MCF 10A (cell line): ENCODE data around the gene PLN. TPM values are rescaled to one million over a fixed set of nuclear protein-coding genes. Genes with fewer than 3 reads are reported as not detected.

Source experiments
- BruUV-seq: library from RNA; stranded (reverse); fragments of 400-500 nt; replicated peaks from 2 replicates; lab custom pipeline; 2021; lab: Mats Ljungman, UMichigan
- CTCF ChIA-PET: fragments of 300-600 bp; sonication (Branson Sonifier 250); formaldehyde crosslinking; extraction: SDS; loops from one replicate; lab custom pipeline; 2021; ENCODE audit warnings: antibody characterized with exemption, inconsistent platforms; lab: Yijun Ruan, JAX
- POLR2A ChIA-PET: fragments of 300-600, 350-650 bp; sonication (Branson Sonifier 250); formaldehyde crosslinking; extraction: SDS; loops from one replicate; lab custom pipeline; 2020; ENCODE audit warnings: antibody characterized with exemption, inconsistent platforms; lab: Yijun Ruan, JAX
- DNase-seq: peaks from one replicate; pipeline ENCODE4 v3.0.0-alpha.2; 2018; ENCODE audit not compliant: unreplicated experiment
- H3K27ac Mint-ChIP-seq: one replicate; pipeline ENCODE4 v1.8.0; 2022; ENCODE audit warnings: mild to moderate bottlenecking, low read depth, mixed read lengths; ENCODE audit not compliant: unreplicated experiment
- H3K27me3 Mint-ChIP-seq: one replicate; pipeline ENCODE4 v1.8.0; 2022; ENCODE audit warnings: mixed read lengths; ENCODE audit not compliant: insufficient read depth, unreplicated experiment
- H3K36me3 Mint-ChIP-seq: one replicate; pipeline ENCODE4 v1.8.0; 2022; ENCODE audit warnings: mild to moderate bottlenecking, moderate library complexity, mixed read lengths; ENCODE audit not compliant: insufficient read depth, unreplicated experiment
- H3K4me1 Mint-ChIP-seq: one replicate; pipeline ENCODE4 v1.8.0; 2022; ENCODE audit warnings: mixed read lengths; ENCODE audit not compliant: insufficient read depth, unreplicated experiment
- H3K4me3 Mint-ChIP-seq: one replicate; pipeline ENCODE4 v1.8.0; 2022; ENCODE audit warnings: mild to moderate bottlenecking, moderate library complexity, mixed read lengths; ENCODE audit not compliant: unreplicated experiment
- H3K9me3 Mint-ChIP-seq: one replicate; pipeline ENCODE4 v1.8.0; 2022; ENCODE audit warnings: mixed read lengths; ENCODE audit not compliant: unreplicated experiment
- CTCF ChIP-seq: fragments of 200-600 bp; IDR thresholded peaks from one replicate; pipeline ENCODE4 v1.8.0; 2022; ENCODE audit warnings: antibody characterized with exemption, mild to moderate bottlenecking; ENCODE audit not compliant: unreplicated experiment
- intact Hi-C: fragments of 100-400 bp; cut with micrococcal nuclease; formaldehyde crosslinking; loops from 2 replicates; pipeline ENCODE4 v1.14.1; 2022
- total RNA-seq: library from RNA; stranded (reverse); gene quantifications from 2 replicates; pipeline ENCODE4 v1.2.3, GENCODE V29; 2022

Gene PLN
- total RNA-seq, 1 experiment from 2014 or later: not detected

GRCh38 chr6:118589649-118590365, 41.7 kb downstream of the PLN start:
- no TSS peak for BruUV-seq
- no peaks in the 10 kb centered on the region for H3K9me3 Mint-ChIP-seq
- CTCF ChIA-PET: interaction anchor here (0.7 to 1.0 kb wide), 3 partner anchors 9 to 198 kb away, joined by 3 to 5 read pairs (median 3); no protein-coding TSS in a partner anchor
- TF ChIP-seq CTCF: no peak
- intact Hi-C loops: loop anchor here (10.0 kb wide), 1 partner anchor 305 kb away; the partner anchor contains the start of gene ASF1A
- no peak overlapping the region for H3K27ac Mint-ChIP-seq
- no peaks in the 10 kb centered on the region for H3K27me3 Mint-ChIP-seq
- H3K36me3 Mint-ChIP-seq: no peaks in the 10 kb centered on the region
- no peaks in the 10 kb centered on the region for H3K4me1 Mint-ChIP-seq
- DNase-seq: no peak
- H3K4me3 Mint-ChIP-seq: no peak overlapping the region
- POLR2A ChIA-PET: no interaction called here

- H3K27ac Mint-ChIP-seq: no peak overlapping the region
- ChIA-PET CTCF (interaction anchor here (0.6 to 1.5 kb wide), 3 partner anchors 11 to 328 kb away, joined by 3 to 7 read pairs (median 3); no protein-coding TSS in a partner anchor), POLR2A (no interaction called here)
These were observed 43.8 kb downstream of the PLN start for GRCh38 chr6:118591897-118592296.

GRCh38 chr6:118594877-118595276, 46.8 kb downstream of the PLN start:
- POLR2A ChIA-PET: interaction anchor here (1.0 kb wide), 1 partner anchor 10 kb away, joined by 3 read pairs; no protein-coding TSS in a partner anchor

More at GRCh38 chr6:118591897-118592296, 43.8 kb downstream of the PLN start:
- Mint-ChIP-seq H3K4me1 (no peaks in the 10 kb centered on the region), H3K27me3 (no peaks in the 10 kb centered on the region), H3K36me3 (no peaks in the 10 kb centered on the region), H3K9me3 (no peaks in the 10 kb centered on the region), H3K4me3 (no peak overlapping the region)
- intact Hi-C loops: no loop called here
- no TSS peak for BruUV-seq
- no peak for TF ChIP-seq CTCF
- no peak for DNase-seq

More at GRCh38 chr6:118594877-118595276, 46.8 kb downstream of the PLN start:
- H3K27me3 Mint-ChIP-seq: no peaks in the 10 kb centered on the region
- H3K9me3 Mint-ChIP-seq: no peaks in the 10 kb centered on the region
- no peak for TF ChIP-seq CTCF
- no peaks in the 10 kb centered on the region for H3K4me1 Mint-ChIP-seq
- H3K36me3 Mint-ChIP-seq: no peaks in the 10 kb centered on the region
- no TSS peak for BruUV-seq
- intact Hi-C loops: no loop called here
- CTCF ChIA-PET: interaction anchor here (0.5 to 1.9 kb wide), 3 partner anchors 20 to 311 kb away, joined by 3 to 5 read pairs (median 5); no protein-coding TSS in a partner anchor
- no peak overlapping the region for H3K27ac Mint-ChIP-seq
- no peak for DNase-seq
- H3K4me3 Mint-ChIP-seq: no peak overlapping the region
